Spleen (tissue), 7 donors: ENCODE data around the gene SLC26A8.

Experiments
- POLR2A ChIP-seq, 3 donors: fragments of 450-650 bp; IDR thresholded peaks; one replicate each; pipeline ENCODE4 v1.5.1; 2017; ENCODE audit warnings: antibody characterized with exemption in 3 of 3, mild to moderate bottlenecking in 1 of 3
- TF ChIP-seq, protein P1 (sequence below), 11 experiments: fragments of 200-600 bp in 7 of 11; fragments of 450-650 bp in 4 of 11; sonication (generic) in 4 of 11; IDR thresholded peaks in 8 of 11; conservative IDR thresholded peaks in 3 of 11; 1 replicate in 7 of 11; 2 replicates in 4 of 11; pipeline versions ENCODE4 v1.4.0 to v1.8.0; 2016 to 2021; ENCODE audit warnings: antibody characterized with exemption in 11 of 11, inconsistent platforms in 4 of 11, mild to moderate bottlenecking in 1 of 11
- donor health status: DM: no; HTN: no; CAD: no; lungs with moderate emphysema.
- donor health status: DM: no; HTN: no; CAD: no.
- donor health status: DM: no; HTN: no; CAD: no.

DNA sequence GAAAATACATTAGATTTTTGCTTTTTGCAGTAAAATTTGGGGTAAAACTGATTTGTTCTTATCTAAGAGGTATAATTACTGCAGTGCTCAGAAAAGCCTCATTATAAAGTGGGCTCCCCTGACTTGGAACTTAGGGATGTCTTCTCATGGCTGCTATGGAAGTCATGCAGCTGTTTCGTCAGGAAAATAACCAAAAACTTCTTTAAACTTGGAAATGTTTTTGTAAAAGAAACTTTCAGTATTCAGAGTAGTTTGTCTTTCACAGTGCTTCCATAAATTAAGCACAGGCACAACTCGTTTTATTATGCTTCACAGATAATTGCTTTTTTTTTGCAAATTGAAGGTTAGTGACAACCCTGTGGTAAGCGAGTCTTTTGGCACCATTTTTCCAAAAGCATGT is 10.0 kb upstream of the SLC26A8 start:
- TF ChIP-seq POLR2A (IDR thresholded peaks at IDR 0.05) = no peak
- TF ChIP-seq, protein P1, sequence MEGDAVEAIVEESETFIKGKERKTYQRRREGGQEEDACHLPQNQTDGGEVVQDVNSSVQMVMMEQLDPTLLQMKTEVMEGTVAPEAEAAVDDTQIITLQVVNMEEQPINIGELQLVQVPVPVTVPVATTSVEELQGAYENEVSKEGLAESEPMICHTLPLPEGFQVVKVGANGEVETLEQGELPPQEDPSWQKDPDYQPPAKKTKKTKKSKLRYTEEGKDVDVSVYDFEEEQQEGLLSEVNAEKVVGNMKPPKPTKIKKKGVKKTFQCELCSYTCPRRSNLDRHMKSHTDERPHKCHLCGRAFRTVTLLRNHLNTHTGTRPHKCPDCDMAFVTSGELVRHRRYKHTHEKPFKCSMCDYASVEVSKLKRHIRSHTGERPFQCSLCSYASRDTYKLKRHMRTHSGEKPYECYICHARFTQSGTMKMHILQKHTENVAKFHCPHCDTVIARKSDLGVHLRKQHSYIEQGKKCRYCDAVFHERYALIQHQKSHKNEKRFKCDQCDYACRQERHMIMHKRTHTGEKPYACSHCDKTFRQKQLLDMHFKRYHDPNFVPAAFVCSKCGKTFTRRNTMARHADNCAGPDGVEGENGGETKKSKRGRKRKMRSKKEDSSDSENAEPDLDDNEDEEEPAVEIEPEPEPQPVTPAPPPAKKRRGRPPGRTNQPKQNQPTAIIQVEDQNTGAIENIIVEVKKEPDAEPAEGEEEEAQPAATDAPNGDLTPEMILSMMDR (IDR thresholded peaks at IDR 0.05 in 8 of 11, conservative IDR thresholded peaks at IDR 0.05 in 3 of 11) = no peak
